Stomach (tissue), 9 donors: ENCODE data around the gene CRB2. TPM values are rescaled to one million over a fixed set of nuclear protein-coding genes. Genes with fewer than 3 reads are reported as not detected.

ENCODE experiments used
- DNase-seq, 2 donors: peaks; one replicate each; pipeline versions ENCODE4 v3.0.0 to v3.0.0-alpha.2; 2013 to 2019
- H3K27ac ChIP-seq, 5 donors: fragments of 200-600 bp in 4 of 5; sonication (generic) in 4 of 5; one replicate each; pipeline ENCODE4 v1.5.1; 2013 to 2019; ENCODE audit warnings: mild to moderate bottlenecking in 1 of 5, moderate library complexity in 1 of 5
- H3K27me3 ChIP-seq, 3 donors: fragments of 200-600 bp; sonication (generic); one replicate each; pipeline ENCODE4 v1.5.1; 2017 to 2019; ENCODE audit warnings: mixed run types in 1 of 3
- H3K36me3 ChIP-seq, 4 donors: fragments of 200-600 bp; sonication (generic); 1 replicate in 3 of 4; 2 replicates in 1 of 4; pipeline ENCODE4 v1.5.1; 2016 to 2019
- H3K4me1 ChIP-seq, 4 donors: fragments of 200-600 bp; sonication (generic); one replicate each; pipeline ENCODE4 v1.5.1; 2016 to 2019
- H3K4me3 ChIP-seq, 4 donors: fragments of 200-600 bp; sonication (generic) in 3 of 4; one replicate each; pipeline ENCODE4 v1.5.1; 2016 to 2019; ENCODE audit warnings: mild to moderate bottlenecking in 1 of 4
- H3K9me3 ChIP-seq, 4 donors: fragments of 200-600 bp; sonication (generic); one replicate each; pipeline ENCODE4 v1.5.1; 2016 to 2019
- EP300 ChIP-seq: sonication (generic); formaldehyde crosslinking; IDR thresholded peaks from one replicate; pipeline ENCODE4 v1.6.1; 2017; ENCODE audit warnings: antibody characterized with exemption
- POLR2A ChIP-seq, 4 donors: fragments of 450-650 bp; IDR thresholded peaks; one replicate each; pipeline ENCODE4 v1.6.1; 2016; ENCODE audit warnings: antibody characterized with exemption in 4 of 4, control low read depth in 2 of 4, mild to moderate bottlenecking in 1 of 4, moderate library complexity in 1 of 4
- POLR2AphosphoS5 ChIP-seq, 3 donors: sonication (generic); formaldehyde crosslinking; IDR thresholded peaks; one replicate each; pipeline ENCODE4 v1.6.1; 2016; ENCODE audit warnings: antibody characterized with exemption in 3 of 3
- WGBS, 5 donors: extraction: QIAGEN DNeasy Blood & Tissue Kit in 3 of 5; methylation state at CpG; one replicate each; pipeline versions ENCODE4 v1.1.5 to v1.1.7; 2013 to 2018; 5-methylcytosine and 5-hydroxymethylcytosine counted together
- intact Hi-C: fragments of 100-400 bp; cut with DNase I; formaldehyde crosslinking; loops from one replicate; pipeline ENCODE4 v1.15.1; 2023; ENCODE audit warnings: low total_unique reads
- polyA plus RNA-seq, 3 donors: library from polyadenylated mRNA; stranded (reverse); fragments of 200-250 nt; gene quantifications; one replicate each; pipeline ENCODE4 v1.2.3, GENCODE V29; 2013
- total RNA-seq, 5 donors: library from RNA; depleted of rRNA; stranded (reverse); fragments of >200 nt; gene quantifications; one replicate each; pipeline versions ENCODE4 v1.1.0 to v1.2.3, GENCODE V29; 2014 to 2016
- TF ChIP-seq, protein P1 (sequence below), 7 experiments: fragments of 450-650 bp in 4 of 7; fragments of 200-600 bp in 3 of 7; sonication (generic) in 3 of 7; IDR thresholded peaks; one replicate each; pipeline ENCODE4 v1.5.1; 2016 to 2019; ENCODE audit warnings: antibody characterized with exemption in 7 of 7, control low read depth in 2 of 7, mild to moderate bottlenecking in 1 of 7
- donor health status: healthy with polysubstance abuse.
- donor health status: Bipolar disorder and iron deficiency.
- donor health status: healthy.

The CRB2 gene
- total and polyA plus RNA-seq, 8 donors: 0.03 to 4.3 (median 0.19) TPM; not detected in 4

DNA sequence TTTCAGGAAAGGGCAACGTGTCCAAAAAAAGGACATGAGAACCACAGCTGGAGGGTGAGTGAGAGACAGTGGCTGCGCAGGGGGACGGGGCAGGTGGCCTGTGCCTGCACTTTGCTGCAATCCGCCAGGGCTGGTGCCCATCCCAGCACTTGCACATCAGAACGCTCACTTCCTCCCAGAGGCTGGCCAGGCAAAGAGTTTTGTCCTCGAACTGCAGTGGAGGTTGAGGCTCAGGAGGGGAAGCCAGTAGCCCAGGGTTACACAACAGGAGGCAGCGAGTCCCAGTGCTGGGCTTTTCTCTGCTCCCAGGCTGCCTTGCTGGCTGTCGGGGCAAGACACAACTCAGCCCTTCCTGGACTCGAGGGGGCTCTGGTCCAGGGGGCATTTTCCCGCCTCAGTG lies 33.1 kb downstream of the CRB2 start:
- intact Hi-C loops: no loop called here

DNA sequence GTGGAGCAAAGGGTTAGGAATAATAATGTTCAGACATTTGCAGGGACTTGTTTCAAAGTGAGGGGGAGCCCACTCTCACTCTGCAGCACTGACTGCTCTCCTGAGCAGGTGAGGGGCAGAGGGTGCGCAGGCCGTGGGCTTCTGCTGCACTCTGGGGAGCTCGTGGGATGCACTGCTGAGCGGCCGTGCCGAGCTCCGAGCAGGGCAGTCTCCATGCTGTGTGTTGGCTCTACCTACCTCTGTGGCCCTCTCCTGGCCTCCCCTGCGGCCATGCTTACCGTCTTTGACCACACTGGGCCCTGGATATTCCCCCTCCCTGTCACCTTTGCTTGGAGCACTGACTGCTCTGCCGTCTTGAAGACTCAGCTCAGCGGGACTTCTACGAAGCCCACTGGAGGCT lies 33.7 kb downstream of the CRB2 start:
- intact Hi-C loops: no loop called here
- 75 to 93% (median 76%) methylated on average over 8 to 12 of the region's 12 CpGs for WGBS, 5 donors
- Histone ChIP-seq H3K4me1 (peaks cover 0 to 5% (median 0%) of the 10 kb centered on the region in 4 donors), H3K27ac (no peak overlapping the region), H3K9me3 (peaks cover 0 to 7% (median 0%) of the 10 kb centered on the region in 4 donors), H3K36me3 (no peaks in the 10 kb centered on the region), H3K27me3 (no peaks in the 10 kb centered on the region), H3K4me3 (no peak overlapping the region)
- TF ChIP-seq EP300 (no peak), POLR2A (IDR thresholded peaks at IDR 0.05) (no peak), POLR2AphosphoS5 (IDR thresholded peaks at IDR 0.05) (no peak)
- TF ChIP-seq, protein P1, sequence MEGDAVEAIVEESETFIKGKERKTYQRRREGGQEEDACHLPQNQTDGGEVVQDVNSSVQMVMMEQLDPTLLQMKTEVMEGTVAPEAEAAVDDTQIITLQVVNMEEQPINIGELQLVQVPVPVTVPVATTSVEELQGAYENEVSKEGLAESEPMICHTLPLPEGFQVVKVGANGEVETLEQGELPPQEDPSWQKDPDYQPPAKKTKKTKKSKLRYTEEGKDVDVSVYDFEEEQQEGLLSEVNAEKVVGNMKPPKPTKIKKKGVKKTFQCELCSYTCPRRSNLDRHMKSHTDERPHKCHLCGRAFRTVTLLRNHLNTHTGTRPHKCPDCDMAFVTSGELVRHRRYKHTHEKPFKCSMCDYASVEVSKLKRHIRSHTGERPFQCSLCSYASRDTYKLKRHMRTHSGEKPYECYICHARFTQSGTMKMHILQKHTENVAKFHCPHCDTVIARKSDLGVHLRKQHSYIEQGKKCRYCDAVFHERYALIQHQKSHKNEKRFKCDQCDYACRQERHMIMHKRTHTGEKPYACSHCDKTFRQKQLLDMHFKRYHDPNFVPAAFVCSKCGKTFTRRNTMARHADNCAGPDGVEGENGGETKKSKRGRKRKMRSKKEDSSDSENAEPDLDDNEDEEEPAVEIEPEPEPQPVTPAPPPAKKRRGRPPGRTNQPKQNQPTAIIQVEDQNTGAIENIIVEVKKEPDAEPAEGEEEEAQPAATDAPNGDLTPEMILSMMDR (IDR thresholded peaks at IDR 0.05): no peak
- no peak for DNase-seq

More for the DNA sequence above, 33.1 kb downstream of the CRB2 start:
- H3K36me3 ChIP-seq: peaks cover 0 to under 1% (median 0%) of the 10 kb centered on the region in 4 donors
- no peaks in the 10 kb centered on the region for H3K27me3 ChIP-seq
- TF ChIP-seq EP300 (no peak), POLR2AphosphoS5 (IDR thresholded peaks at IDR 0.05) (no peak), POLR2A (IDR thresholded peaks at IDR 0.05) (no peak)
- TF ChIP-seq, protein P1 (IDR thresholded peaks at IDR 0.05): no peak
- H3K4me3 ChIP-seq: no peak overlapping the region
- peaks cover 0 to 5% (median 0%) of the 10 kb centered on the region in 4 donors for H3K4me1 ChIP-seq
- no peak for DNase-seq
- no peak overlapping the region for H3K27ac ChIP-seq
- H3K9me3 ChIP-seq: peaks cover 0 to 7% (median 0%) of the 10 kb centered on the region in 4 donors
- WGBS, 5 donors: 78 to 84% (median 80%) methylated on average over 8 to 10 of the region's 10 CpGs

DNA sequence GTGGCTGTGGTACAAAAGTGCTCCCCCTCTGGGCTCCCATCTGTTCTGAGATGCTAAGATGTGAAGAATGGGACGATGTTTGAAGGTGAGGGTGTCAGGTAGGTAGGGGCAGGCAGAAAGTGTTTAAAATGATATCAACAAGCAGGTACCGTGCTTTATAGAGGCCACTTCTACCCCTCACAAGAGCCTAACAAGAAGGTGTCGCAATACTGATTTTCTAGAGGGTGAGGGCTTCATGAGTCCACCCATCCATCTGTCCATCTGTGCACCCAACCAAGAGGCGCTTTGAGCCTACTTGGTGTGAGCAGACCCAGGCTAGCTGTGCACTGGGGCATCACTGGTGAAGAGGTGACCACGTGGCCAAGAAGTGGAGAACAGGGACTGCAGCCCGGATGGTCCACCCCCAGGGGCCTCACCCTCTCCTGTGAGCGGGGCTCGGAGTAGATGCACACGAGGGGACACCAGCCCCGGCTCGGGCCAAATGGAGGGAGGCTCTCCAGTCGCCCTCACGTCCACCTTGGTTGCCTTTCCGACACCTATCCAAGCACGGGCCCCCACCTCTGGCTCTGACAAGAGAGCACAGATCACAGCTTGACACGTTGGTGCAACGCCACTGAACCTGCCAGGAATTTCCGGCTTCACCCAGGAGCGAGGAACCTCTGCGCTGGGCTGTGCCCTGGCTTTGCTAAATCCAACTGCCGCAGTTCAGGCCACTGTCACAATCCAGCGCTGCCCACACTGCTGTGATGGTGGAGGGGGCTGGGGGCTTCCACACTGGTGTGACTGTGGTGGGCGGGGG lies 34.5 kb downstream of the CRB2 start:
- Histone ChIP-seq H3K9me3 (peaks cover 0 to 7% (median 0%) of the 10 kb centered on the region in 4 donors), H3K4me3 (no peak overlapping the region), H3K36me3 (no peaks in the 10 kb centered on the region), H3K4me1 (no peaks in the 10 kb centered on the region), H3K27ac (no peak overlapping the region), H3K27me3 (no peaks in the 10 kb centered on the region)
- 86 to 91% (median 90%) methylated on average over 23 of the region's 23 CpGs for WGBS, 5 donors
- DNase-seq: no peak
- TF ChIP-seq POLR2A (IDR thresholded peaks at IDR 0.05) (no peak), EP300 (no peak)
- TF ChIP-seq, protein P1 (IDR thresholded peaks at IDR 0.05): no peak
- intact Hi-C loops: no loop called here

DNA sequence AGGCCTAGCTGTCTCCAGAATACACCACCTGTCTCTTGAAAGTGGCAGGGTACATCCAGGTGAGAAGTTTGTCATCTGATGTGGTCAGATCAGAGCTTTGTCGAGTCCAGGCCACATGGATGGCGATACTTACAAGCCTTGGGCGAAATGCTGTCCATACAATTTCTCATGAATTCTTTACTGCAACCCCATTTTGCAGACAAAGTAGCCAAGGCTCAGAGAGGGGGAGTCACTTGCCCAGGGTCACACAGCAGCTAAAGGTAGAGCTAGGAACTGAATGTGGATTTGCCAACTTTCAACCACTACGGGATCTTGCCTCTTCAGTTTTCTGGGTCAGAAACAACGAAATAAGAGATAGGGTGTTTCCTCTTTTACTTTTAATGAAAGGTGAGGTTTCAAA lies 35.2 kb downstream of the CRB2 start:
- H3K36me3 ChIP-seq: no peaks in the 10 kb centered on the region
- no peaks in the 10 kb centered on the region for H3K4me1 ChIP-seq
- H3K4me3 ChIP-seq: no peak overlapping the region
- DNase-seq: no peak
- peaks cover 0 to 7% (median 0%) of the 10 kb centered on the region in 4 donors for H3K9me3 ChIP-seq
- whole genome bisulfite sequencing, 5 donors: 84 to 96% (median 93%) methylated on average over 5 of the region's 5 CpGs
- H3K27ac ChIP-seq: no peak overlapping the region
- no peaks in the 10 kb centered on the region for H3K27me3 ChIP-seq
- TF ChIP-seq, protein P1 (IDR thresholded peaks at IDR 0.05): no peak
- TF ChIP-seq EP300 (no peak), POLR2AphosphoS5 (IDR thresholded peaks at IDR 0.05) (no peak), POLR2A (IDR thresholded peaks at IDR 0.05) (no peak)
- intact Hi-C loops: no loop called here
